HG03521 (cell line): ENCODE results near the gene ADAM10.

ENCODE experiments used
- ATAC-seq: cut with Tn5 transposase; IDR thresholded peaks from one replicate; pipeline ENCODE4 v1.9.1; 2021; ENCODE audit warnings: mild to moderate bottlenecking, moderate library complexity; ENCODE audit not compliant: unreplicated experiment

Gene ADAM10

GRCh38 chr15:58556028-58556361 lies 193.5 kb downstream of the ADAM10 start:
- no peak for ATAC-seq

DNA sequence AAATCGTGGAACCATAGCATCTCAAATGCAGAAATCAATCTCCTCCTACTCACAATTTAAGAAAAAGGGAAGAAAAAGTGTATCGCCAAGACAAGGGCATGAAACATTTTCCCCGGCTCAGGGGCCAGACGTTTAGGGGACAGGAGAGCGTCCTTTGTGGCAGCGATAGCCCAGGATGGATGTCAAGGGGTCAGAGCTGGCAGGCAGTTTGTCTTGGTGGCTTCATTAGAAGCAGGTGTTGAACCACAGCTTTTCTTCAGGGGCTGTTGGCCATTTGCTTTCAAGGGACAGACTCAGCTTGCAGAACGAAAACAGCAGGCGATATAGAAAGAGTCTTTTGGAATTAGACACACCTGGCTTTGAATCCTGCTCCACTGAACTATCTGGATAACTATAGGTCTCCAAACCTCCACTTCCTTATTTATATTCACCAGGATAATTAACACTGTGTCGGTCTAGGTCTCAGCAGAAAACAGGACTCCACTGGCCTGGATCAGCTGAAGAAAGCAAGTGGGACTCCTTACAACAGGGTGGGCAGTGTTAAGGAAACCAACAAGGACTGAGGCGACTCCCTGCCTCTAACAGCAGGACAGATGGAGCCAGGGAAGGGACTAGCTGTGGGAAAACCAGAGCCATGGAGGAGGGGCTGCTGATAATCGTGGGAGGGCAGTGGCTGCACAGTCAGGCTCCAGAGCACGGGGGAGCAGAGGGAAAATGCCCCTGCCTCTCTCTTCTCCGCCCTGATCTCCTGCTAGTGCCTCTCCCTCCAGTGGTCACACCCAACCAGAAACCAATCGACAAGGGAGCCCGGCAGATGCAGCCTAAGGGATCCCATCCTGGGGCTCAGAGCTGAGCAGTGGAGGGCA lies 194.1 kb downstream of the ADAM10 start:
- ATAC-seq = no peak

- no peak for ATAC-seq
These were observed 194.7 kb downstream of the ADAM10 start for GRCh38 chr15:58554758-58555157.

DNA sequence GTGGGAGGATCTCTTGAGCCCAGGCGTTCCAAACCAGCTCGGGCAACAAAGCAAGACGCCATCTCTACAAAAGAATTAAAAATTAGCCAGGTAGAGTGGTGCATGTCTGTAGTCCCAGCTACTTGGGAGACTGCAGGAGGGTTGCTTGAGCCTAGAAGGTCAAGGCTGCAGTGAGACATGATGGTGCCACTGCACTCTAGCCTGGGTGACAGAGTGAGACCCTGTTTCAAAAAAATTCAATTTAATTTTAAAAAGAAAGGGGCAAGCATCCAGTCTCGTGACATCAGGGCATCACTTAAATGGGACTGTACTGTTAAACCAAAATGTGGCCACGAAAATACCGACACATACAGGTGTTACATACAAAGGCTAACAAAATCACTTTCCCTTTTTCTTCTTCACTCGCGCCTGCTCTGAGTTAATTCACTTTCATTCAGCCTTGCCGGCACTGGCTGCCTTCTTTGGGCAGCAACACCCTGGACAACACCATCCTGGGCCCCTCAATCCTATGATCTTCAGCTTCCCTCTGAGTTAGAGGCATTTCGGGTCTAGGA lies 196.1 kb downstream of the ADAM10 start:
- ATAC-seq = no peak

- ATAC-seq = no peak
These were observed 196.8 kb downstream of the ADAM10 start for GRCh38 chr15:58552505-58553364.

DNA sequence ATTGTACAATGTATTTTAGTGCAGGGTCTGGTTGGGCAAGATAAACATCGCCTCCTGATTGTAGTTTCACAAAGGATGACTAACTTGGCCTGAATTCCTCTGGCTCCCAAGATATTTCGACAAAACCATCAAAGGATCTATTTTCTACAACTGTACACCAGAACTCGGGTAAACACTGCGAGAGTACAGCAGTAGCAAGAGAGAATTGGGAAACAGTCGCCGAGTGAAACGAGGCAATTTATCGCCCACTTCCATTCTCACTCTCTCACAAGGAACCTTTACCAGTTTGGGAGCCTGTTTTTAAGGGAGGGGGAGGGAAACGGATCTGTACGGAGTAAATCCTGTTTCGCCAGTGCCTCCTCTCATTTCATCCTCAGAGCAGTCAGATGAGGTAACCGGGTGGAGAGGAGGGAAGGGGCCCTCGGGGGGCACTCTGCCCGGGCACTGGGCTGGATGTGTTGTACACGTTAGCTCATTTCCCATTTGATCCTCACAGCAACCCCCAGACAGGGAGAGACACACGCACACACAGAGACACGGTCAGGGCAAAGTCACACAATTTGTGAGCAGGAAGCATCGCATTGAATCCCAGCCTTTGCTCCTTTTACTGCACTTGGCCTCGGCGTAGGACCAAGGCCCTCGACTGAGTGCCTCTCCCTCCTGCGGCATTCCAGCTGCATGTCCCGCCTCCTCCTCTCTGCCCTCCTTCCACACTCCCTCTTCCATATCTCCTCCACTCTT lies 197.6 kb downstream of the ADAM10 start:
- ATAC-seq = no peak

GRCh38 chr15:58551084-58551763 lies 198.3 kb downstream of the ADAM10 start:
- no peak for ATAC-seq

DNA sequence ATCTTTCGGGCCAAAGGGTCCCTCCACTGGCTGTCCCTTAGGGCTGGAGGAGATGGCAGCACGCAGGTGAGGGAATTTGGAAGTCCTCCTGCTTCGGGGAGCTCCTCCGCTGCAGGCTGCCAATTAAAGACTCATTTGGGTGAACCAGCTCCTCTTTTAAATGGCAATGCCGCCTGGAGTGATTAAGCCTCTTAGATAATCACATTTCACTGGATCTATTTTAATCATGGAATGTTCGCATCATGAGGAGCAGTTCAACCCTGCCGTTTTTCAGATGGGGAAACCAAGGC lies 199.8 kb downstream of the ADAM10 start:
- ATAC-seq = no peak

- no peak for ATAC-seq
These were observed 200.3 kb downstream of the ADAM10 start for GRCh38 chr15:58549013-58549784.

DNA sequence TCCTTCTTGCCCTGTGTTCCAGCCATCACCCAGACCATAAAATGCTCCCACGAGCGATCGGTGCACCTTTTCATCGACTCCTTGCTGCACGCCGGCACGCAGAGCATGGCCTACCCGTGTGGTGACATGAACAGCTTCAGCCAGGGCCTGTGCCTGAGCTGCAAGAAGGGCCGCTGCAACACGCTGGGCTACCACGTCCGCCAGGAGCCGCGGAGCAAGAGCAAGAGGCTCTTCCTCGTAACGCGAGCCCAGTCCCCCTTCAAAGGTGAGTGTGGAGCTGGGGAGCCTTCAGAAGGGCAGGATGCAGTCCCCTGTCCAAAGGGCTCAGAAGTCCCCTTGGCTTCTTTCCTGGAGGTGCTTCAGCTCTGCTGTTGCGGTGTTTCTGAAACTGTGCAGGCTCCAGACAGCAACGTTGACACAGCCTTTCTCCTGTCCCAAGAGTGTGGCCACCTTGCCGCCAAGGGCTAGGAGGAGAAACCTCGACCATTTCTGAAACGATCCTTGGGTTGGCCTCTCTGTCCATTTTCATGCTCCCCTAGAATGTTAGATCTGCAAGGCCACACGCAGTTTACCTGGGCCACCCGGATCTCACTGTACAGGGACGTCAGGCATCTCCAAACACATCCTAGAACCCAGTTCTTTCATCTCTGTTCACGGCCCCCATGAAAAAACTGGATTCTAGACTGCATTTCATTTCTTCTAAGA lies 201.0 kb downstream of the ADAM10 start:
- ATAC-seq = no peak

- ATAC-seq = no peak
These were observed 201.7 kb downstream of the ADAM10 start for GRCh38 chr15:58547628-58548307.

GRCh38 chr15:58546635-58547627 lies 202.6 kb downstream of the ADAM10 start:
- ATAC-seq = no peak

GRCh38 chr15:58546066-58546591 lies 203.4 kb downstream of the ADAM10 start:
- ATAC-seq = no peak

GRCh38 chr15:58545307-58546065 lies 204.0 kb downstream of the ADAM10 start:
- no peak for ATAC-seq

GRCh38 chr15:58544756-58545155 lies 204.8 kb downstream of the ADAM10 start:
- no peak for ATAC-seq

DNA sequence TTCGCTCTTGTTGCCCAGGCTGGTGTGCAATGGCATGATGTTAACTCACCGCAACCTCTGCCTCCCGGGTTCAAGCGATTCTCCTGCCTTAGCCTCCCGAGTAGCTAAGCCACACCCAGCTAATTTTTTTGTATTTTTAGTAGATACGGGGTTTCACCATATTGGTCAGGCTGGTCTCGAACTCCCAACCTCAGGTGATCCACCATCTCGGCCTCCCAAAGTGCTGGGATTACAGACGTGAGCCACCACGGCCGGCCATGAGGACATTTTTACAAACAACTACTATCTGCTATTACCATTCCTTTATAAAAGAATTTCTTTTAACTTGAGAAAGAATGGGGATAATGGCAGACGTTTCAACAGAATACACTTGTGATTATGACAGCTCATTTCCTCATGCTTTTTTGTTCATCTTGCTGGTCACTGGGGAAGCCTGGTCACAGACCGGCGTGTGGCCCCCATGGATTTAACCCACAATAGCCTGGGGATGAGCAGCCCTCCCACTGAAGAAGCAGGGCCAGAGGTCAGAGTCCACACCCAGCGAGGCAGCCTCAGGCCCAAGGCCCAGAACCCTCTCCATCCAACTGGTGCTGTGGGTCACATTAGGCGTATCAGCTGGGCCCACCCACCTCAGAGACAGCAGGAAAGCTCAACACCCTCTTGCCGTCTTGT lies 205.7 kb downstream of the ADAM10 start:
- no peak for ATAC-seq
